GM23338 (cell line): Measurements from ENCODE around the gene MPP3.

Experiments used
- CREB1 ChIP-seq: fragments of 250-450 bp; sonication (Bioruptor Pico); IDR thresholded peaks from 2 replicates; pipeline ENCODE4 v1.5.0; 2020; ENCODE audit warnings: low read depth, mild to moderate bottlenecking, moderate library complexity
- EZH2 ChIP-seq: fragments of 200-600 bp; sonication (generic); IDR thresholded peaks from one replicate; pipeline ENCODE4 v1.8.0; 2017; ENCODE audit warnings: antibody characterized with exemption, mild to moderate bottlenecking, low read depth; ENCODE audit not compliant: unreplicated experiment
- EZH2phosphoT487 ChIP-seq: fragments of 200-600 bp; sonication (generic); IDR thresholded peaks from one replicate; pipeline ENCODE4 v1.8.1; 2018; ENCODE audit warnings: antibody characterized with exemption; ENCODE audit not compliant: unreplicated experiment
- JUNB ChIP-seq: IDR thresholded peaks from one replicate; pipeline ENCODE4 v1.6.1; 2016; ENCODE audit warnings: antibody characterized with exemption; ENCODE audit not compliant: unreplicated experiment
- NANOG ChIP-seq: IDR thresholded peaks from 2 replicates; pipeline ENCODE4 v1.6.1; 2016; ENCODE audit warnings: antibody characterized with exemption, borderline replicate concordance
- POLR2AphosphoS5 ChIP-seq: IDR thresholded peaks from 2 replicates; pipeline ENCODE4 v1.6.1; 2016; ENCODE audit warnings: antibody characterized with exemption, low read depth
- ZNF114 ChIP-seq: fragments of 250-450 bp; sonication (Bioruptor Pico); IDR thresholded peaks from 2 replicates; pipeline ENCODE4 v1.5.0; 2020; ENCODE audit warnings: mild to moderate bottlenecking, moderate library complexity
- ZNF331 ChIP-seq: fragments of 250-450 bp; sonication (Bioruptor Pico); IDR thresholded peaks from 2 replicates; pipeline ENCODE4 v1.5.0; 2020; ENCODE audit warnings: low read depth, mild to moderate bottlenecking, moderate library complexity
- TF ChIP-seq, protein P1 (sequence below), 2 experiments: fragments of 200-600 bp in 1 of 2; sonication (generic) in 1 of 2; conservative IDR thresholded peaks; 2 replicates each; pipeline versions ENCODE4 v1.5.1 to v1.6.1; 2016 to 2017; ENCODE audit warnings: antibody characterized with exemption in 2 of 2, low read depth in 2 of 2, mild to moderate bottlenecking in 2 of 2, moderate library complexity in 1 of 2
- TF ChIP-seq, protein P2 (sequence below): IDR thresholded peaks from one replicate; pipeline ENCODE4 v1.6.1; 2018; ENCODE audit warnings: antibody characterized with exemption; ENCODE audit not compliant: unreplicated experiment

DNA sequence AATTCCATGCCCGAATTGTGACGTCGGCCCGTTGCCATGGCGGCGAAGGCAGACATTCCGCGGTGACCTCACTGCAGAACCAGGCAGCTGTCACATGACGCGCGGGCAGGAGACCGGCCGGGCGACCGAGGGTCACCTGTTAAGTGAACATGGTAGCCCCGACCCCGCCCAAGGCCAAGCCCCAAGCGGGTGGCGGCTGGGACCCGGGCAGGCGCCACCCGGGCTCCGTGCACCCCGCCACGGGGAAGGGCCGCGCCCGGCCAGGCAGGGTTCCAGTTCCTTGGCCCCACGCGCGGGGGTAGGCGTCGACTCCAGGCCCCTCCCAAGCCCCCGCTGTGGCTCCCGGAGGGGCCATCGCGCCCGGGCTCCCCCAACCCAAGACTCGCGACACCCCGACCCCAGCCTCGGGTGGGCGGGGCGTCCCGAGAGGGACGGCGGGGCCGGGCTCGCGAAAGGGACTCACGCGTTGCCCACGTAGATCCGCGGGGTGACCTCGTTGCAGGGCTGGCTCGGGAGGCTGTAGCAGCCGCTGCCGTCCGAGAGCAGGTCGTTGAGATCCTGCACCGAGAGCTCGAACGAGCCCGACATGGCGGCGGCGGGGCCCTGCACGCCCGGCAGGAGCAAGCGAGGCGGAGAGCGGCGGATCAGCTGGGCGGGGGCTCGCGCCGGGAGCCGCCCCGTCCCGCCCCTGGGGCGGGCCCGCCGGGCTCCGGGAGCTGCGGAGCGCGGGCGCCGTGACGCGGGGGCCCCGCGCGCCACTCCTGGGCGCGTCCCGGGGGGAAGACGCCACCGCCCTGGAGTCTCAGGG, 54.4 kb downstream of the MPP3 start, which contains the start of gene DUSP3:
- TF ChIP-seq, protein P1, sequence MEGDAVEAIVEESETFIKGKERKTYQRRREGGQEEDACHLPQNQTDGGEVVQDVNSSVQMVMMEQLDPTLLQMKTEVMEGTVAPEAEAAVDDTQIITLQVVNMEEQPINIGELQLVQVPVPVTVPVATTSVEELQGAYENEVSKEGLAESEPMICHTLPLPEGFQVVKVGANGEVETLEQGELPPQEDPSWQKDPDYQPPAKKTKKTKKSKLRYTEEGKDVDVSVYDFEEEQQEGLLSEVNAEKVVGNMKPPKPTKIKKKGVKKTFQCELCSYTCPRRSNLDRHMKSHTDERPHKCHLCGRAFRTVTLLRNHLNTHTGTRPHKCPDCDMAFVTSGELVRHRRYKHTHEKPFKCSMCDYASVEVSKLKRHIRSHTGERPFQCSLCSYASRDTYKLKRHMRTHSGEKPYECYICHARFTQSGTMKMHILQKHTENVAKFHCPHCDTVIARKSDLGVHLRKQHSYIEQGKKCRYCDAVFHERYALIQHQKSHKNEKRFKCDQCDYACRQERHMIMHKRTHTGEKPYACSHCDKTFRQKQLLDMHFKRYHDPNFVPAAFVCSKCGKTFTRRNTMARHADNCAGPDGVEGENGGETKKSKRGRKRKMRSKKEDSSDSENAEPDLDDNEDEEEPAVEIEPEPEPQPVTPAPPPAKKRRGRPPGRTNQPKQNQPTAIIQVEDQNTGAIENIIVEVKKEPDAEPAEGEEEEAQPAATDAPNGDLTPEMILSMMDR (conservative IDR thresholded peaks at IDR 0.05; ENCODE audit: low read depth in 2 of 2), result no peak
- TF ChIP-seq EZH2 (no peak), ZNF331 (CRISPR knock-in tag) (no peak), POLR2AphosphoS5 (peak; percentile 80), CREB1 (peak; percentile 93), EZH2phosphoT487 (no peak), NANOG (no peak), ZNF114 (CRISPR knock-in tag) (no peak), JUNB (no peak)
- TF ChIP-seq, protein P2, sequence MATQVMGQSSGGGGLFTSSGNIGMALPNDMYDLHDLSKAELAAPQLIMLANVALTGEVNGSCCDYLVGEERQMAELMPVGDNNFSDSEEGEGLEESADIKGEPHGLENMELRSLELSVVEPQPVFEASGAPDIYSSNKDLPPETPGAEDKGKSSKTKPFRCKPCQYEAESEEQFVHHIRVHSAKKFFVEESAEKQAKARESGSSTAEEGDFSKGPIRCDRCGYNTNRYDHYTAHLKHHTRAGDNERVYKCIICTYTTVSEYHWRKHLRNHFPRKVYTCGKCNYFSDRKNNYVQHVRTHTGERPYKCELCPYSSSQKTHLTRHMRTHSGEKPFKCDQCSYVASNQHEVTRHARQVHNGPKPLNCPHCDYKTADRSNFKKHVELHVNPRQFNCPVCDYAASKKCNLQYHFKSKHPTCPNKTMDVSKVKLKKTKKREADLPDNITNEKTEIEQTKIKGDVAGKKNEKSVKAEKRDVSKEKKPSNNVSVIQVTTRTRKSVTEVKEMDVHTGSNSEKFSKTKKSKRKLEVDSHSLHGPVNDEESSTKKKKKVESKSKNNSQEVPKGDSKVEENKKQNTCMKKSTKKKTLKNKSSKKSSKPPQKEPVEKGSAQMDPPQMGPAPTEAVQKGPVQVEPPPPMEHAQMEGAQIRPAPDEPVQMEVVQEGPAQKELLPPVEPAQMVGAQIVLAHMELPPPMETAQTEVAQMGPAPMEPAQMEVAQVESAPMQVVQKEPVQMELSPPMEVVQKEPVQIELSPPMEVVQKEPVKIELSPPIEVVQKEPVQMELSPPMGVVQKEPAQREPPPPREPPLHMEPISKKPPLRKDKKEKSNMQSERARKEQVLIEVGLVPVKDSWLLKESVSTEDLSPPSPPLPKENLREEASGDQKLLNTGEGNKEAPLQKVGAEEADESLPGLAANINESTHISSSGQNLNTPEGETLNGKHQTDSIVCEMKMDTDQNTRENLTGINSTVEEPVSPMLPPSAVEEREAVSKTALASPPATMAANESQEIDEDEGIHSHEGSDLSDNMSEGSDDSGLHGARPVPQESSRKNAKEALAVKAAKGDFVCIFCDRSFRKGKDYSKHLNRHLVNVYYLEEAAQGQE, result no peak
